Upper lobe of right lung (tissue), 1 donor: ENCODE results near the gene AP1M1. TPM values are rescaled to one million over a fixed set of nuclear protein-coding genes. Genes with fewer than 3 reads are reported as not detected.

Experiments
- ATAC-seq: fragments of 200-7000 bp; cut with Tn5 transposase; one replicate; pipeline ENCODE4 v1.9.1; 2020; ENCODE audit warnings: mild to moderate bottlenecking, moderate library complexity
- DNase-seq: peaks from one replicate; pipeline ENCODE4 v3.0.0-alpha.2; 2020
- H3K27ac ChIP-seq: fragments of 200-600 bp; one replicate; pipeline ENCODE4 v1.8.0; 2022
- H3K27me3 ChIP-seq: fragments of 200-600 bp; one replicate; pipeline ENCODE4 v1.8.0; 2022; ENCODE audit warnings: mild to moderate bottlenecking
- H3K36me3 ChIP-seq: fragments of 200-600 bp; one replicate; pipeline ENCODE4 v1.8.0; 2022
- H3K4me1 ChIP-seq: fragments of 200-600 bp; one replicate; pipeline ENCODE4 v1.8.0; 2022
- H3K4me3 ChIP-seq: fragments of 200-600 bp; one replicate; pipeline ENCODE4 v1.8.0; 2022; ENCODE audit warnings: mild to moderate bottlenecking
- H3K9me3 ChIP-seq: fragments of 200-600 bp; one replicate; pipeline ENCODE4 v1.8.0; 2022
- intact Hi-C: fragments of 100-400 bp; cut with DNase I; formaldehyde crosslinking; loops from one replicate; pipeline ENCODE4 v1.11.0; 2022
- total RNA-seq: library from RNA; stranded (reverse); fragmentation: NEBNext Ultra II Directional; extraction: Animal tissue kit (Norgen Biotek cat#: 25700); gene quantifications from one replicate; pipeline ENCODE4 v1.2.1, GENCODE V29; 2021
- TF ChIP-seq, protein P1 (sequence below): fragments of 200-600 bp; IDR thresholded peaks from one replicate; pipeline ENCODE4 v1.8.0; 2022; ENCODE audit warnings: antibody characterized with exemption
- donor health status: DM: no; HTN: yes; CAD: no; lungs with severe emphysema.

Gene AP1M1
- total RNA-seq, 1 donor from 2014 or later, result 72.1 TPM

DNA sequence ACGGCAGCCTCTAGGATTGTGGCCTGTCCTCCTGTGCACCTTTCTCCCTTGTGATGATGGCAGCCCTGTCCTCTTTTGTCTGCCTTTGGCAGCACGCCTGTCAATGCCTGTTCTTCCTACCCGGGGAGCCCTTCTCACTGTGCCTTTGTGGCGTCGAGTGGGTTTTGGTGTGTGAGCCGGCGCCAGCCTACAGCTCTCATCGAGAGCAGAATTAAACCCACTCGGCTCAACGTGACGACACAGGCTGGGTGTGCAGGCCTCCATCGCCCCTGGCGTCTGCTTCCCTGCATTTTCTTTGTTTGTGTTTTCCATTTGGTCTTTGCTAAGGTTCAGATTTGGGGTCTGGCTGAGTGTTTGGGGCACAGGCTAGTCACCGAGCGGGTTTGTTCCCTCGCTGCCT, 34.4 kb downstream of the AP1M1 start:
- Histone ChIP-seq H3K27me3 (no peaks in the 10 kb centered on the region), H3K27ac (no peak overlapping the region), H3K9me3 (no peaks in the 10 kb centered on the region), H3K4me1 (no peaks in the 10 kb centered on the region), H3K4me3 (no peak overlapping the region), H3K36me3 (peaks cover 81% of the 10 kb centered on the region)
- intact Hi-C loops, result no loop called here
- ATAC-seq, result no peak
- TF ChIP-seq, protein P1, sequence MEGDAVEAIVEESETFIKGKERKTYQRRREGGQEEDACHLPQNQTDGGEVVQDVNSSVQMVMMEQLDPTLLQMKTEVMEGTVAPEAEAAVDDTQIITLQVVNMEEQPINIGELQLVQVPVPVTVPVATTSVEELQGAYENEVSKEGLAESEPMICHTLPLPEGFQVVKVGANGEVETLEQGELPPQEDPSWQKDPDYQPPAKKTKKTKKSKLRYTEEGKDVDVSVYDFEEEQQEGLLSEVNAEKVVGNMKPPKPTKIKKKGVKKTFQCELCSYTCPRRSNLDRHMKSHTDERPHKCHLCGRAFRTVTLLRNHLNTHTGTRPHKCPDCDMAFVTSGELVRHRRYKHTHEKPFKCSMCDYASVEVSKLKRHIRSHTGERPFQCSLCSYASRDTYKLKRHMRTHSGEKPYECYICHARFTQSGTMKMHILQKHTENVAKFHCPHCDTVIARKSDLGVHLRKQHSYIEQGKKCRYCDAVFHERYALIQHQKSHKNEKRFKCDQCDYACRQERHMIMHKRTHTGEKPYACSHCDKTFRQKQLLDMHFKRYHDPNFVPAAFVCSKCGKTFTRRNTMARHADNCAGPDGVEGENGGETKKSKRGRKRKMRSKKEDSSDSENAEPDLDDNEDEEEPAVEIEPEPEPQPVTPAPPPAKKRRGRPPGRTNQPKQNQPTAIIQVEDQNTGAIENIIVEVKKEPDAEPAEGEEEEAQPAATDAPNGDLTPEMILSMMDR, result no peak
- peak; percentile 33 for DNase-seq

DNA sequence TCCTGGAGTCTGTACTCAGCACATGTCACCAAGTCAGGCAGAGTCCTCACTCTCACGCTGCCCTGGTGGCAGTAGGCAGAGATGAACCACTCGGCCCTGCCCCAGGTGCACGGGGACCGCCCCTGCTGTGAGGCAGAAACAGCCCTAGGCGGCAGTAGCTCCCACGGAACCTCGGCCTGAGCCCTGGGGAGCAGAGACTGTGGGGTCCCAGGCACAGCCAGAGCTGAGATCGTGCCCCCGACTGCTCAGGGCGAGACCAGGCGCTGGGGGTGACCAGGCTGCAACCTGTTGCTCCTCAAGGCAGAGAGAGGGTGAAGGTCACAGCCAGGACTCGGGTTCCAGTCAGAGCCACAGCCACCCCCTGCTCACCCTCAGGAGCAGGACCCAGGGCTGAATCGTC, 34.9 kb downstream of the AP1M1 start:
- H3K4me1 ChIP-seq, result no peaks in the 10 kb centered on the region
- intact Hi-C loops, result no loop called here
- no peak overlapping the region for H3K4me3 ChIP-seq
- H3K9me3 ChIP-seq, result no peaks in the 10 kb centered on the region
- H3K27ac ChIP-seq, result no peak overlapping the region
- no peaks in the 10 kb centered on the region for H3K27me3 ChIP-seq
- ATAC-seq, result no peak
- TF ChIP-seq, protein P1, result no peak
- H3K36me3 ChIP-seq, result peaks cover 76% of the 10 kb centered on the region
- peak; percentile 57 for DNase-seq

DNA sequence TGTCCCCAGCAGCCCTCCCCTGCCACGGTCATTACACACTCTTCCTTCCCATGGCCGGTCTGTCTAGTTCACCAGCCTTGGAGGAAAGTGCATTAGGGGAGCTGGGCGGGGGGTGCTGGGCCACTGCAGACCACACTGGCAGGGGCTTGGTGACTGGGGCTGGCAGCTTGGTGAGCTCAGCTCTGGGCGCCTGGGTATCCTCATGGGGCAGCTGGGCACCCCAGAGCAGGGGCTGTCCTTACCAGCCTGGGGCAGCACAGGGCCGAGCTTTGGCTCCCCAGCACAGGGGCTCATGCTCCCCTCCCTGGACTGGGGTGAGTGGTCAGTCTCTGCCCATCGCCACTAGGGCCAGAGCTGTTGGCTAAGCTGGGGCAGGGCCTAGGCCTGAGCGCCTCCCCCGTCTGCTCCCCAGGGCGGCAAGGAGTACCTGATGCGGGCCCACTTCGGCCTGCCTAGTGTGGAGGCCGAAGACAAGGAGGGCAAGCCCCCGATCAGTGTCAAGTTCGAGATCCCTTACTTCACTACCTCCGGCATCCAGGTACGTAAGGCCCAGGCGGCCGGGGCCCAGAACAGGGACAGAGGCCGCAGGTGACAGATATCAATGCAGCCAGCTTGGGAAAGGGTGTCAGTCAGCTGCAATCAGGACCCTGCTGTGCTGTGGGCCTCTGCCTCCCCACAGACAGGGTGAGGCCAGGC, 35.5 kb downstream of the AP1M1 start:
- peaks cover 70% of the 10 kb centered on the region for H3K36me3 ChIP-seq
- ATAC-seq, result no peak

DNA sequence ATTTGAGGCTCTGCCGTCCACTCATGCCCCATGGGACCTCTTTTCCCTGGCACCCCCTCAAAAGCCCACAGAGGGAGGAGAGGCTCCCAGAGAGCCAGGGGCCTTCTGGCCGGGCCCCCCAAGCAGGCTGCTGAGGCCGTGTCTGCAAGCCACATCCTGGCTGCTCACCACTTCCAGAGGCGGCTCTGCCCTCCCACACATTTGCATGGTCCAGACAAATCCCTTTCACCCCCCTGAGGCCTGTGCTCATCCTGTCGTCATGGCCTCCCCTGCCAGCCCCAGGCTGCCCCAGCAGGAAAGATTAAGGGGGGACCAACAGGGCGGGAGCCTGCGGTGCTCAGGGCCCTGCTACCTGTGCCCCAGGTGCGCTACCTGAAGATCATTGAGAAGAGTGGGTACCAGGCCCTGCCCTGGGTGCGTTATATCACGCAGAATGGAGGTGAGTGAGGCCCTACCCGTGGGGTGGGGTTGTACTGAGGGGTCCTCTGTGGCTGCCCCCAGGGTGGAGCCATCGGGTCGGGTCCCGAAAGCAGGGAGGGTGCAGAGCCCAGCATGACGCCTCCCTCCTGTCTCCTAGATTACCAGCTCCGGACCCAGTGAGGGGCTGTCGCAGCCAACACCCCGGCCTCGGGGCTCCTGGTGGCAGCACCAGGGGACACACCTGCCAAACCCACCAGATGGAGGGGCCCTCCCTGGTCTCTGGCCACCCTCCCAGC, 36.3 kb downstream of the AP1M1 start:
- Histone ChIP-seq H3K36me3 (peaks cover 62% of the 10 kb centered on the region), H3K27me3 (no peaks in the 10 kb centered on the region), H3K27ac (no peak overlapping the region), H3K4me1 (no peaks in the 10 kb centered on the region), H3K4me3 (no peak overlapping the region), H3K9me3 (no peaks in the 10 kb centered on the region)
- ATAC-seq (peak; percentile 7), DNase-seq (peak; percentile 64)
- intact Hi-C loops, result no loop called here
- TF ChIP-seq, protein P1, result no peak

More for the DNA sequence above, 35.5 kb downstream of the AP1M1 start:
- H3K4me1 ChIP-seq, result no peaks in the 10 kb centered on the region
- H3K4me3 ChIP-seq, result no peak overlapping the region
- H3K27ac ChIP-seq, result no peak overlapping the region
- intact Hi-C loops, result no loop called here
- H3K27me3 ChIP-seq, result no peaks in the 10 kb centered on the region
- no peaks in the 10 kb centered on the region for H3K9me3 ChIP-seq
- TF ChIP-seq, protein P1, result no peak
- peak; percentile 52 for DNase-seq

DNA sequence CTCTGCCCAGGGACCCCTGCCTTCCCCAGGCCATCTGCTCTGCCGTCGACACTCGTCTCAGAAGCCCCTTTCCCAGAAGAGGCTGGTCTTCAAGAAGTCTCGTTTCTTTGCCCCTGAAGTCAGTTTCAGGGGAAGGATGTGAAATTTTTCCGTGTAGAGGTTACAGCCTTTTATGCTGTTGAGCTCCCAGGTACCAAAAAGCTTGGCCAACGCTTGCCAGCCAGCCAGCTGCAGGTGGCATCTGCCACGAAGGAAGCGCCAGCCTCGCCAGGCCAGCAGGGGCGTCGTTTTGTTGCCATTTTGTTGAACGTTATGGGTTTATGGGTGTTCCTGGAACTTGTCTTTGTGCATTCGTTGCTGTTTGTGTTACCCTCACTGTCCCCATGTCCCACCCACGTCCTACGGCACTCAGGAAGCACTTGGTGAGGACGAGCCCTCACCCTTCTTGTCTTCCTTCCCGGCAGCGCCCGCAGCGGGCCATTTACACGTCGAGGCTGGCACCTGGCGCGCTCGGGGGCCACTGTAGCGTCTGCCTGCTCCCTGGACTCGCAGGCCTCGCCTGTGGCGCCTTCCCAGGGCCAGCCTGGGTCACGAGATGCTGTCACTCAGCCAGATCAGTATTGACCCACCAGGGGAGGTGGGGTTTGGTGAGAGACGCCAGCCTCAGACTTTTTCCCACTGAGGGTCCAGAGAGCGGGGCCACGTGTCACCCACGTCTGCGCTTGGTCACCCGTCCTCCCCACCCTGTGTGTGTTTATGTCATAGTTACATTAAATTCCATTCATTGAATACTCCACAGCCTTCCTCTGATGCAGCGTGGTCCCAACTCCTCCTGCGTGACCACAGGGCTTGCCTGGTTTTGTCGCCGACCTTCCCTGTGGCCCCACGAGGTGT, 37.1 kb downstream of the AP1M1 start:
- peaks cover 54% of the 10 kb centered on the region for H3K36me3 ChIP-seq
- H3K4me1 ChIP-seq, result no peaks in the 10 kb centered on the region
- ATAC-seq (no peak), DNase-seq (peak; percentile 46)
- no peak overlapping the region for H3K27ac ChIP-seq
- H3K9me3 ChIP-seq, result no peaks in the 10 kb centered on the region
- TF ChIP-seq, protein P1, result no peak
- intact Hi-C loops, result no loop called here
- no peaks in the 10 kb centered on the region for H3K27me3 ChIP-seq
- H3K4me3 ChIP-seq, result no peak overlapping the region
